Measurements from ENCODE around the gene SIM2.

The SIM2 gene

GRCh38 chr21:36724660-36725059, 25.7 kb downstream of the SIM2 start:
- no peak overlapping the region for H3K4me3 ChIP-seq (ENCODE audit: low read depth, low read length)
- no peak for TF ChIP-seq CTCF (IDR thresholded peaks at IDR 0.05; ENCODE audit: borderline replicate concordance, insufficient read depth, low read depth, low read length)

GRCh38 chr21:36725793-36726386, 27.0 kb downstream of the SIM2 start:
- no peak overlapping the region for H3K4me3 ChIP-seq (ENCODE audit: low read depth, low read length)
- no peak for TF ChIP-seq CTCF (IDR thresholded peaks at IDR 0.05; ENCODE audit: borderline replicate concordance, insufficient read depth, low read depth, low read length)

GRCh38 chr21:36727866-36728265, 29.0 kb downstream of the SIM2 start:
- H3K4me3 ChIP-seq (ENCODE audit: low read depth, low read length) = no peak overlapping the region
- no peak for TF ChIP-seq CTCF (IDR thresholded peaks at IDR 0.05; ENCODE audit: borderline replicate concordance, insufficient read depth, low read depth, low read length)

GRCh38 chr21:36728371-36729111, 29.6 kb downstream of the SIM2 start:
- H3K4me3 ChIP-seq (ENCODE audit: low read depth, low read length) = no peak overlapping the region
- no peak for TF ChIP-seq CTCF (IDR thresholded peaks at IDR 0.05; ENCODE audit: borderline replicate concordance, insufficient read depth, low read depth, low read length)

GRCh38 chr21:36729310-36729970, 30.5 kb downstream of the SIM2 start:
- no peak overlapping the region for H3K4me3 ChIP-seq (ENCODE audit: low read depth, low read length)
- TF ChIP-seq CTCF (IDR thresholded peaks at IDR 0.05; ENCODE audit: borderline replicate concordance, insufficient read depth, low read depth, low read length) = no peak

- no peak overlapping the region for H3K4me3 ChIP-seq (ENCODE audit: low read depth, low read length)
- TF ChIP-seq CTCF (IDR thresholded peaks at IDR 0.05; ENCODE audit: borderline replicate concordance, insufficient read depth, low read depth, low read length) = no peak
These were observed 31.7 kb downstream of the SIM2 start for GRCh38 chr21:36730291-36731281.

Data from GM12875 (cell line).